GM19438 (cell line): Measurements from ENCODE around the gene TJAP1.
"Not testable (repeated sequence)": the region's sequence is repeated elsewhere in the genome, so short reads cannot be mapped to it uniquely, and the experiment has no call there.

Experiments used
- ATAC-seq: cut with Tn5 transposase; IDR thresholded peaks from one replicate; pipeline ENCODE4 v1.9.1; 2021; ENCODE audit warnings: low read depth; ENCODE audit not compliant: unreplicated experiment

The TJAP1 gene

DNA sequence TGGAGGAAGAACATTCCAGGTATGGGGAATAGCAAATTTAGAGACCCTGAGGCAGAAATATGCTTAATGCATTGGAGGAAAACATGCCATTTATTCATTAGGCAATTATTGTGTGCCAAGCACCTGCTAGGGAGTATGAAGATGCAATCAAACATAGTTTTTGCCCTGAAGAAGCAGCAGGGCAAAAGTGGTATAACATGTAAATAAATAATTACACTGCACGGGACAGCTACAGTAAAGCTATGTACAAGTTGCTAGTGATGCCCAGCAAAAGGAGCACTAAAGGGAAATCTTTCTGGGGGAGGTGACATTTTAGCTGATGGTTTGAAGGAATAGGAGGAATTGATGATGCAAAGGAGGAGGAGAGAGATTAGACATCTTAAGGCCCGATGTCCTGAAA, 624 bp upstream of the TJAP1 start:
- no peak for ATAC-seq

- no peak for ATAC-seq
Observed at GRCh38 chr6:43478008-43478372, 620 bp downstream of the TJAP1 start.

- no peak for ATAC-seq
Observed at GRCh38 chr6:43481075-43481474, 3.7 kb downstream of the TJAP1 start.

GRCh38 chr6:43481591-43482236, 4.3 kb downstream of the TJAP1 start:
- no peak for ATAC-seq

GRCh38 chr6:43488667-43489276, 11.4 kb downstream of the TJAP1 start:
- no peak for ATAC-seq

DNA sequence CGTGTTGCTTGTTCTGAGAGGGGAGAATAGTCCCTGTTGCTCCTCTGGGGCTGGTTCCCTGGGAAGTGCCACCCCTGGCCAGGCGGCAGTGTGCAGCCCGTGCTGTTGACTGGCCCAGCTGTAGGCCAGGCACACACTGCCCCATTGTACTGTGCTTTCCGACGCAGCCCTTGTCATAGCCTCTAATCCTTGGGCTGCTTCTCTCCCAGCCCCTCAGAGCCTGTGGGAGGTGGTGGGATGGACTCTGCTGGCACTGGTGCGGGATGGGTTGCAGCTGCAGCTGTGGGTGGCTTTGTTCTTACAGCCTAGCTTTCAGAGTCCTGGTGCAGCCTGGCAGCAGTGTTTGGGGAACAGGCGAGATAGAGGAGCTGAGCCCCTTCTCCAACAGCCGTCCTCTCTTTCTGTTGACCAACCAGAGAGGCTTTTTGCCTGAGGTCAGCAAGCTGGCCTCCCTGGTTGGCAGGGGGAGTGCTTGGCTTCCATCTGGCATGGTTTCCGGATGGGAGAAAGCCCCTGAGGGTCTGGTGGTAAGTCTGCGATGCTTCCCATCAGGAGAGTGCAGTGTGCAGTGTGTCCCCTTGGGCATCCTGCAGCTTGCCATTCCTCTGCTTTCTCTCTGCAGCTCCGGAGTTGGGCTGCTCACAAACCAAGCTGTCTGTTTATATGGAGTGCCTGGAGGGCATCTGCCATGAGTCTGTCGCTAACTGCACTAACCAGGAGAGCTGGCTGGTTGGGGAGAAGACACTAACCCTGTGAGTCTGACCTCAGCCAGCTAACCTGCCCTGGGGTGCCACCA, 12.1 kb downstream of the TJAP1 start:
- ATAC-seq = no peak

DNA sequence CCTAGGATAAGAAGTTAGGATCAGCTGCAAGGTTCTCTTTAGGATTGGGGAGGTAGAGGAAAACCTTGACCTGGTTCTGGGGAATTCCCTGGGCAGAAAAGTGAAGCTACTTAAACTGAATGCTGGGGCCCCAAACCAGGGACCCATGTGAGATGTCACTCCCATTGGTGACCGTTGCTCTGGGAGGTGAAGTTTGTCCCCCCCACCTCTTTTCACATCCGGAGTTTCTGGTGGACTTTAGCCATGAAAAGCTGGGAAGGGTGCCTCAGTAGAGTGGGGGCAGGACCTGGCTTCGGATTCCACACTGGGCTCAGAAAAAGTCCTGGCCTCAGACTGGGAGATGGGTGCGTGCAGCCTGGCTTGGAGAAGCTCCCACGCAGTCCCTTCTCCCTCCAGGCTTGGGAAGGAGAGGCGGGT, 13.2 kb downstream of the TJAP1 start:
- ATAC-seq = no peak

- ATAC-seq = no peak
Observed at GRCh38 chr6:43491750-43492661, 14.6 kb downstream of the TJAP1 start.

- no peak for ATAC-seq
Observed at GRCh38 chr6:43492673-43493072, 15.3 kb downstream of the TJAP1 start.

- no peak for ATAC-seq
Observed at GRCh38 chr6:43493230-43493629, 15.9 kb downstream of the TJAP1 start.

GRCh38 chr6:43493833-43494232, 16.5 kb downstream of the TJAP1 start:
- no peak for ATAC-seq

GRCh38 chr6:43494321-43494720, 17.0 kb downstream of the TJAP1 start:
- no peak for ATAC-seq

GRCh38 chr6:43494766-43495165, 17.4 kb downstream of the TJAP1 start:
- no peak for ATAC-seq

GRCh38 chr6:43495409-43495941, 18.1 kb downstream of the TJAP1 start:
- no peak for ATAC-seq

DNA sequence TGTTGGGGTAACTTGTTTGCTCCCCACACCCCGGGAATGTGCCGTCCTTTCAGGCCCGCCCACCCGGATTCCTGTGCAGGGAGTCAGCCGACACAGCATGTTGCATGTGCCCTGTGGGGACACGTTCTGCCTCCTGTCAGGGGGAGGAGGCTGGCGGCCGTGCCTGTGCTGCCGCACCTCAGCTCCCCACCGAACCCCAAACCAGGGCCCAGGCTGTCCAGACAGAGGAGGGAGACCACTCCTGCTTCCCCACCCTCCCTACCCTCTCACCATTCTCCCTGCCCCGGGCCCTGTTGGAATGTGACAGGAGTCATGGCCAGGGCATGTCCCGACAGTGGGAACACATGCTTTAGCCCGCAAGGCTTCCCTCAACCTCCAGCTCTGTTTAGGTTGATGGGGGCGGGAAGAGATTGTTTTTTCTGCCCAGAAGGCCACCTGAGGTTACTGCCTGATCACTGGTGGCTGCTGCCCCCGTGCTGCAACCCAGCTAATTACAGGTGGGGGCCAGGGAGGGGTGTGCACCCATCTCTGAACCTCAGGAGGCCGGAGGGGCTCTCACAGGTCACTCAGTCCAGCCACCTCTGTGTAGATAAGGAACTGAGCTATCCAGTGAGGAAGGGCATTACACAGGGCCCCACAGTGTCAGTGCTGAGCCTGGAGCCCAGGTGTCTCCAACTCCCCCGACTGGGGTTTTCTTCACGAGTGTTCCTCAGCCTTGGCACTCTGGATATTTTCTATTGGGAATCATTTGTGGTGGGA, 19.2 kb downstream of the TJAP1 start:
- ATAC-seq = no peak

GRCh38 chr6:43497129-43497396, 19.7 kb downstream of the TJAP1 start:
- no peak for ATAC-seq

- no peak for ATAC-seq
Observed at GRCh38 chr6:43497689-43498088, 20.3 kb downstream of the TJAP1 start.

GRCh38 chr6:43498291-43498690, 20.9 kb downstream of the TJAP1 start:
- ATAC-seq = not testable (repeated sequence)

- ATAC-seq = no peak
Observed at GRCh38 chr6:43499028-43499815, 21.9 kb downstream of the TJAP1 start.
